Neural progenitor cell (in vitro differentiated cells): ENCODE data around the gene CYSLTR2. TPM values are rescaled to one million over a fixed set of nuclear protein-coding genes. Genes with fewer than 3 reads are reported as not detected.

ENCODE experiments used
- DNase-seq: peaks from one replicate; pipeline ENCODE4 v3.0.0-alpha.2; 2016; ENCODE audit warnings: low spot score
- H2AFZ ChIP-seq: fragments of 200-600 bp; sonication (generic); replicated peaks from 2 replicates; pipeline ENCODE4 v1.6.1; 2016; ENCODE audit warnings: antibody characterized with exemption
- H3F3A ChIP-seq: fragments of 200-600 bp; sonication (generic); 2 replicates; pipeline ENCODE4 v1.6.1; 2016; ENCODE audit warnings: antibody characterized with exemption, low read depth
- H3K27ac ChIP-seq: fragments of 200-600 bp; sonication (generic); 2 replicates; pipeline ENCODE4 v1.5.1; 2016; ENCODE audit warnings: mild to moderate bottlenecking
- H3K27me3 ChIP-seq: fragments of 200-600 bp; sonication (generic); 2 replicates; pipeline ENCODE4 v1.6.1; 2016; ENCODE audit warnings: mild to moderate bottlenecking, moderate library complexity
- H3K36me3 ChIP-seq: fragments of 200-600 bp; sonication (generic); 2 replicates; pipeline ENCODE4 v1.5.1; 2016
- H3K4me1 ChIP-seq: fragments of 200-600 bp; sonication (generic); 2 replicates; pipeline ENCODE4 v1.6.1; 2016; ENCODE audit warnings: mixed run types
- H3K4me2 ChIP-seq: fragments of 200-600 bp; sonication (generic); 2 replicates; pipeline ENCODE4 v1.6.1; 2016
- H3K4me3 ChIP-seq: fragments of 200-600 bp; sonication (generic); 2 replicates; pipeline ENCODE4 v1.5.1; 2016
- H3K79me2 ChIP-seq: fragments of 200-600 bp; sonication (generic); 2 replicates; pipeline ENCODE4 v1.6.1; 2016; ENCODE audit warnings: low read depth
- H3K9ac ChIP-seq: fragments of 200-600 bp; sonication (generic); 2 replicates; pipeline ENCODE4 v1.6.1; 2016
- H3K9me3 ChIP-seq: fragments of 200-600 bp; sonication (generic); 2 replicates; pipeline ENCODE4 v1.5.1; 2016; ENCODE audit warnings: low read depth
- H4K20me1 ChIP-seq: fragments of 200-600 bp; sonication (generic); 2 replicates; pipeline ENCODE4 v1.6.1; 2016; ENCODE audit warnings: low read depth
- H3K27ac Mint-ChIP-seq: 3 replicates; pipeline ENCODE4 v1.8.0; 2021; ENCODE audit warnings: mixed read lengths
- H3K27me3 Mint-ChIP-seq: 2 replicates; pipeline ENCODE4 v1.8.0; 2022; ENCODE audit warnings: low read depth, mild to moderate bottlenecking, inconsistent platforms, moderate library complexity, mixed read lengths; ENCODE audit not compliant: insufficient read depth
- H3K36me3 Mint-ChIP-seq: 3 replicates; pipeline ENCODE4 v1.8.0; 2021; ENCODE audit warnings: mixed read lengths
- H3K4me1 Mint-ChIP-seq: 3 replicates; pipeline ENCODE4 v1.8.0; 2021; ENCODE audit warnings: mixed read lengths
- H3K4me3 Mint-ChIP-seq: 3 replicates; pipeline ENCODE4 v1.8.0; 2021; ENCODE audit warnings: mild to moderate bottlenecking, moderate library complexity, mixed read lengths
- H3K9me3 Mint-ChIP-seq: 3 replicates; pipeline ENCODE4 v1.8.0; 2020; ENCODE audit warnings: mixed read lengths
- CTCF ChIP-seq: fragments of 200-600 bp; sonication (generic); IDR thresholded peaks from 2 replicates; pipeline ENCODE4 v1.5.1; 2017; ENCODE audit warnings: antibody characterized with exemption, mild to moderate bottlenecking
- EZH2 ChIP-seq: fragments of 200-600 bp; sonication (generic); IDR thresholded peaks from 2 replicates; pipeline ENCODE4 v1.6.1; 2017; ENCODE audit warnings: antibody characterized with exemption, mild to moderate bottlenecking, moderate library complexity
- EZH2phosphoT487 ChIP-seq: fragments of 200-600 bp; sonication (generic); IDR thresholded peaks from 2 replicates; pipeline ENCODE4 v1.6.1; 2017; ENCODE audit warnings: antibody characterized with exemption
- total RNA-seq: library from RNA; depleted of rRNA; stranded (reverse); fragments of >200 nt; gene quantifications from 2 replicates; pipeline ENCODE4 v1.2.3, GENCODE V29; 2015; ENCODE audit warnings: low replicate concordance

CYSLTR2 gene
- total RNA-seq, 1 donor from 2014 or later: not detected

DNA sequence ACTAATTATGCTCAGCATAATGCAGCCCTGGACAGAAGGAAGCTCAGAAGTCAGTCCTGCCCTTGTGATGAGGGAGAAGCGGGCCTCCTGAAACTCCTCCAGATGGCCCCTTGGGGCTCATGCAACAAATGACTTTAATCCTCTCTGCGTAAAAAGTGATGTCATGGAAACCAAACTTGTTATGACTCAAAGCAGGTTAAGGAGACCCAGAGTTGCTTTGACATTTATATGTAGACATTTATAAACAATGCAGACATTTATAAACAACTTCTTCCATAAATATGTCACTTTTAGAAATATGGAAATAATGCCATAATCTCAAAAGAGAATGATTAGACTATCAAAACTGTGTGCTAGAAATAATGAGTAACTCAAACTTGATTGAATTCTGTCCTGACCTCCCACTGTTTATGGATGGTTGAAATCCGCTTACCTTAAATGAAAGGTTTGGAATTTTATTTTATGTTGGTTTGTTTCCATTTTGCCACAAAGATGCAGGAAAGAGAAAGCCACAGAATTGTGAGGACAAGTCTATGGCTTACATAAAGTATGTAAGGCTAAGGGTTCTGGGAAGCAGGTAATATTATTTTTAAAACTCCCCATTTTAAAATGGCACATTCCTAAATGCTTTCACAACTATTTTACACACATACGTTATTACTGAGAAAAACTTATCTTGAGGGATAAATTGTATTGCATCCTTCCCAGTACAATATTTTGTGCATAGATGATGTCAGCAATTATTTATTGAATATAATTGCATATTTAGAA is 73.7 kb downstream of the CYSLTR2 start:
- Histone ChIP-seq H3F3A (no peaks in the 10 kb centered on the region), H3K4me2 (no peak overlapping the region), H4K20me1 (no peaks in the 10 kb centered on the region), H3K9ac (no peak overlapping the region), H3K36me3 (no peaks in the 10 kb centered on the region), H2AFZ (no peak overlapping the region), H3K79me2 (no peaks in the 10 kb centered on the region), H3K9me3 (no peaks in the 10 kb centered on the region), H3K27me3 (peaks cover 5% of the 10 kb centered on the region), H3K4me3 (no peak overlapping the region), H3K27ac (no peak overlapping the region), H3K4me1 (no peaks in the 10 kb centered on the region)
- no peak for DNase-seq
- peak overlapping the region; percentile 5 for H3K27ac Mint-ChIP-seq
- H3K4me3 Mint-ChIP-seq: no peak overlapping the region
- H3K27me3 Mint-ChIP-seq: peaks cover 6% of the 10 kb centered on the region
- H3K4me1 Mint-ChIP-seq: peaks cover 13% of the 10 kb centered on the region
- H3K36me3 Mint-ChIP-seq: no peaks in the 10 kb centered on the region
- H3K9me3 Mint-ChIP-seq: peaks cover 4% of the 10 kb centered on the region
- TF ChIP-seq CTCF (no peak), EZH2phosphoT487 (no peak), EZH2 (no peak)

DNA sequence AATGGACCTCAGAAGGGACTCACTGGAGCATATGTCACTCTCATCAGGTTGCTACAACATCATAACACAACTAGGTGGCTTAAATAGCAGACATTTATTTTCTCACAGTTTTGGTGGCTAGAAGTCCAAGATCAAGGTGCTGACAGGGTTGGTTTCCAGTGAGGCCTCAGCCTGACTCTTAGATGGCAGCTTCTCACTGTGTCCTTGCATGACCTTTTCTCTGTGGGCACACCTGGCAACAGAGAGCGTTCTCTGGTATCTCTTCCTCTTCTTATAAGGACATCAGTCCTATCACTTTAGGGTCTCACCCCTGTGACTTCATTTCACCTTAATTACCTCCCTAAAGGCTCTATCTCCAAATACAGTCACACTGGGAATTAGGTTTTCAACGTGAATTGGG is 74.5 kb downstream of the CYSLTR2 start:
- Histone ChIP-seq H3K4me2 (no peak overlapping the region), H3K79me2 (no peaks in the 10 kb centered on the region), H4K20me1 (no peaks in the 10 kb centered on the region), H3K27ac (no peak overlapping the region), H2AFZ (no peak overlapping the region), H3K4me1 (no peaks in the 10 kb centered on the region), H3K9ac (no peak overlapping the region), H3K9me3 (no peaks in the 10 kb centered on the region), H3F3A (no peaks in the 10 kb centered on the region), H3K4me3 (no peak overlapping the region), H3K27me3 (peaks cover 5% of the 10 kb centered on the region), H3K36me3 (no peaks in the 10 kb centered on the region)
- no peaks in the 10 kb centered on the region for H3K36me3 Mint-ChIP-seq
- H3K4me1 Mint-ChIP-seq: peaks cover 13% of the 10 kb centered on the region
- no peak for DNase-seq
- H3K27me3 Mint-ChIP-seq: peaks cover 6% of the 10 kb centered on the region
- no peak overlapping the region for H3K4me3 Mint-ChIP-seq
- H3K27ac Mint-ChIP-seq: no peak overlapping the region
- TF ChIP-seq EZH2 (no peak), CTCF (no peak), EZH2phosphoT487 (no peak)
- H3K9me3 Mint-ChIP-seq: peaks cover 4% of the 10 kb centered on the region

GRCh38 chr13:48728876-48729275 is 75.1 kb downstream of the CYSLTR2 start:
- no peak overlapping the region for H2AFZ ChIP-seq
- peaks cover 4% of the 10 kb centered on the region for H3K9me3 Mint-ChIP-seq
- no peak overlapping the region for H3K27ac Mint-ChIP-seq
- no peak overlapping the region for H3K9ac ChIP-seq
- peaks cover 5% of the 10 kb centered on the region for H3K27me3 ChIP-seq
- no peaks in the 10 kb centered on the region for H3F3A ChIP-seq
- H3K36me3 ChIP-seq: no peaks in the 10 kb centered on the region
- TF ChIP-seq CTCF: no peak
- no peak for TF ChIP-seq EZH2phosphoT487
- TF ChIP-seq EZH2: no peak
- no peaks in the 10 kb centered on the region for H3K36me3 Mint-ChIP-seq
- no peaks in the 10 kb centered on the region for H3K9me3 ChIP-seq
- no peaks in the 10 kb centered on the region for H3K79me2 ChIP-seq
- H3K4me1 Mint-ChIP-seq: peaks cover 13% of the 10 kb centered on the region
- H3K4me1 ChIP-seq: no peaks in the 10 kb centered on the region
- no peak for DNase-seq
- H3K4me3 ChIP-seq: no peak overlapping the region
- H4K20me1 ChIP-seq: no peaks in the 10 kb centered on the region
- H3K27me3 Mint-ChIP-seq: peaks cover 6% of the 10 kb centered on the region
- H3K4me2 ChIP-seq: no peak overlapping the region
- no peak overlapping the region for H3K4me3 Mint-ChIP-seq
- H3K27ac ChIP-seq: no peak overlapping the region
